Endothelial cell of hepatic sinusoid (primary cell): ENCODE results near the gene CRIP2.

Source experiments
- in situ Hi-C: cut with HindIII; loops from 2 replicates; pipeline ENCODE4 v1.10.0; 2017; ENCODE audit warnings: low sequenced_read_pairs

The CRIP2 gene

DNA sequence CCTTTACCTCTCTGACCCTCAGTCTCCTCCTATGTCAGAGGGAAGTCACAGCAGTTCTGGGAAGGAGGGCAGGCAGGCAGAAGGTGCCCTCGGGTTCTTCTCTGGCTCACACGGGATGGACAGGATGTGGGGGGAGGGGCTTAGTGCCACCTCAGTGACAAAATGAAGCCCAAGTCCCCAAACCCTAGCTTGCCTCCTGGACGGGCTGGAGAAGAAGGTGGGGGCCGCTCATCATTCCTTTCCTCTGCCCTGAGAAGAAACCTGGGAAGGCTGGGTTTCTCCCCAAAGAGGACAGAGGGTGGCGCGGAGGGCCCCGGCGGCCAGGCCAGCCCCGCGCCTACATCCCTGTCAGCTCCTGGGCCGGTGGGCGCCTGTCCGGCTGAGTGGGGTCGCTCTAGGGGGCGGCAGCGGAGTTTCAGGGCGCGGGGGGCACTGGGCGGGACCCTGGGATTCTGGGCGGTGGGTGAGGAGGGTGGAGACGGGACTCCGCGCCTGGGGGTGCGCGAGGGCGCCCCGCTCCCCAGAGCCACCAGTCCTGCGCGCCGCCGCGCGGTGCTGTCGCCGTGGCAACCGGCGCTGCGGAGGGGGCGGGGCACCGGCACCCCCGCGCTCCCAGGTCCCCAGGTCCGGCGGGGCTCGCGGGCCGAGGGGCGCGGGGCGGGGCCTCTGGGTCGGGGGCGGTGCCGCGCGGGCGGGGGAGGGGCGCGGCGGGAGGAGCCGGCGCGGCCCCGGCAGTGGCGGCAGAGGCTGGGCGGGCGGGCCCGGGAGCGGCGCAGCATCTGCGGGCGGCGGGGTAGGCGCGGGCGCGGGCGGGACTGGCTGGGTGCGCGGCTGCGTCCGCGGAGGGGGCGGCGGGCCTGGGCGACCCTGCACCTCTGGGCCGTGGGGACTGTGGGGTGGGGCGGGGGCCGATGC lies 51.5 kb downstream of the CRIP2 start, which contains the start of gene TMEM121:
TSS of gene TMEM121 (plus strand) at position 723 of the 915 bp plus-strand sequence. CDS start 2,252 bp downstream, outside the sequence.
- in situ Hi-C loops: no loop called here

DNA sequence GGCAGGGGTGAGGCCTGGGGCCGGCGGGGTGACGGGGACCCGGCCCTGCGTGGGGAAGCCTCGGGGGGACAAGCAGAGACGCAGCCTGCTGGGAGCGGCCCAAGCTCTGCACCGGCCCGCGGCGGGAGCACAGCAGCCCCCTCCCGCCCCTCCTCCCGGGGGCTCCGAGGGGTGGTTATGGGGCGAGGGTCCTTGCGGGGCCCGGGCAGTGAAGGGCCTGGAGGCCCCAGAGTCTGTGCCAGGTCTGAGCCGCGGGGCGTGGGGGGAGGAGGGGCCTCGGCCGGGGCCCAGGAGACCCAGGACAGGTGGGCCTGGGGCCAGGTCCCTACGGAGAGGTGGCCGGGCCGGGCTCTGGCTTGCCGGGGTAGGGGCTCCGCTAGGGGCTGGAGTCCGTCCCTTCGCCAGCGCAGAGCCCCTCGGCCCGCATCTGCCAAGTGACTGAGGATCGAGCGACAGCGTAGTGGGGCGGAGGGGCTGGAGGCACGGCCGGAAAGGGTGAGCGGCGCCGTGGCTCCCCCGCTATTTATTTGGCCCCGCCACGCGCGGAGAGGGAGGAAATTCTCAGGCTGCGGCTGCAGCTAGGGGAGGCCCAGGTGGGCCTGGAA lies 52.3 kb downstream of the CRIP2 start:
- in situ Hi-C loops: no loop called here

DNA sequence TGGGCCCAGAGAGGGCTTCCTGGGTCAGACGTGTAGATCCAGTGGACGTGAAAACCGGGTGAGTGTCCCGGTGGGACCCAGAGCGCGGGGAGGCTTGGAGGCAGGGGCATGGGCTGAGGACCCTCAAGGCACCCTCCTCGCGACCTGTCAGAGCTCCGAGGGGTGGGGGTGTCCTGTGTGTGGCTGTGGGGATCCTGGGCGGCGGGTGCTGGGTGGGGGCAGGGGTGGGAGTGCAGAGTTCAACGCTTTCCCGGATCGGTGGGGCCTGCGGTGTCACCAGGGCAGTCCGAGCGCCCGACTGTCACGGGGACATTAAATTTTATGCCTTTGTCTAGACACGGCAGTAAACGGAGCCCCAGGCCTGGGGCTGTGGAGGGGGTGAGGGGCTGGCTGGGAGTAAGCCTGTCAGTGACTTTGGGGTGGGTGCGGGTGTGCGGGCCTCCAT lies 52.8 kb downstream of the CRIP2 start:
- in situ Hi-C loops: no loop called here

DNA sequence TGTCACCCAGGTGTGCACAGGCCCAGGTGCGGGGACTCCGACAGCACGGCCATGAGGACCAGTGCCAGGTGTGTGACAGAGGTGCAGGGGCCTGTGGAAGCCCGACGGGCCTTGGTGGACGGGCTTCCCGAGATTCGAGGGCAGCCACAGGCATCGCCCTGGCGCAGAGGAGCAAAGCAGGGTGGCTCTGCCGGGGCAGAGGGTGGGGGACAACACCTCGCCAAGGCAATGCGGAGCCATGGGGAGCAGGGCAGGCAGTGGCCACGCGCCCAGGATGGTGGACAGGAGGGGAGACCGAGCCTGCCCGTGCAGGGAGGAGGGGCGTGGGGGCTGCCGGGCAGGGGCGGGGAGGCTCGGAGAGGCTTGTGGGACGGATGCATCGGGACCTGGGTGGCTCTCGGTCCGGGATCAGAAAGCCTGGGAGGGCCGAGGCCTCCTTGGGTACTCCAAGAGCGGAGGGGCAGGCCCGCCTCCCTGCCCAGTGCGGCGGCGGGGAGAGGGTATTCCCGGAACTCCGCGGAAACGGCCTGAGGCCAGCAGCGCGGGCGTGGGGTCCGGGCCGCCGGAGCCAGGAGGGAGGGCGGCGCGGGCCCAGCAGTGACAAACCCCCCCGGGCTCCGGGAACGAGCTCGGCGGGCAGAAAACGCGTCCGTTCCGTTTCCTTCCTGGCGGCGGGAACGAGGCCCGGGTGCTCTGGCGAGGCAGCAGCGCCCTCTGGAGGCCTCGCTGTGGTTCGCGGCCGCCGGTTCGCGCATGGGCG lies 53.4 kb downstream of the CRIP2 start:
- in situ Hi-C loops: no loop called here

DNA sequence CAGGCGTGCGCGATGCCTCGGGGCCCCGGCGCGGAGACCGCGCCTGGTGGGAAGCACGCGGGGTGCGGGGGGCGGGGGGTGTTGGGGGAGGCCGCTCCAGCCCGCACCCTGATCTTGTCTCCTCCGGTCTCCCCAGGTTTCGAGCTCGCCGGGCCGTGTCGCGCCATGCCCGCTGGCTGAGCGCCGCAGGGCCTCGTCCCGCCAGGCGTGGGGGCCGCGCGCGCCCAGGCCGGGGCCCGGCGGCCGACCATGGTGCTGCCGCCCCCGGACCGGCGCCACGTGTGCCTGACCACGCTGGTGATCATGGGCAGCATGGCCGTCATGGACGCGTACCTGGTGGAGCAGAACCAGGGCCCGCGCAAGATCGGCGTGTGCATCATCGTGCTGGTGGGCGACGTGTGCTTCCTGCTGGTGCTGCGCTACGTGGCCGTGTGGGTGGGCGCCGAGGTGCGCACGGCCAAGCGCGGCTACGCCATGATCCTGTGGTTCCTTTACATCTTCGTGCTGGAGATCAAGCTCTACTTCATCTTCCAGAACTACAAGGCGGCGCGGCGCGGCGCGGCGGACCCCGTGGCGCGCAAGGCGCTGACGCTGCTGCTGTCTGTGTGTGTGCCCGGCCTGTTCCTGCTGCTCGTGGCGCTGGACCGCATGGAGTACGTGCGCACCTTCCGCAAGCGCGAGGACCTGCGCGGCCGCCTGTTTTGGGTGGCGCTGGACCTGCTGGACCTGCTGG lies 54.1 kb downstream of the CRIP2 start:
- in situ Hi-C loops: no loop called here

DNA sequence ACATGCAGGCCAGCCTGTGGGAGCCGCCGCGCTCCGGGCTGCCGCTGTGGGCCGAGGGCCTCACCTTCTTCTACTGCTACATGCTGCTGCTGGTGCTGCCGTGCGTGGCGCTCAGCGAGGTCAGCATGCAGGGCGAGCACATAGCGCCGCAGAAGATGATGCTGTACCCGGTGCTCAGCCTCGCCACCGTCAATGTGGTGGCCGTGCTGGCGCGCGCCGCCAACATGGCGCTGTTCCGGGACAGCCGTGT lies 54.6 kb downstream of the CRIP2 start:
- in situ Hi-C loops: no loop called here
